Measurements from ENCODE around the gene ZSCAN2. TPM values are rescaled to one million over a fixed set of nuclear protein-coding genes. Genes with fewer than 3 reads are reported as not detected.

ZSCAN2 gene
- total and polyA plus RNA-seq, 10 of the 15 experiments (the other 5 are each of a cell fraction or from before 2014, with no cell fraction given), result 2.7 to 13.2 (median 8.6) TPM

GRCh38 chr15:84654689-84655453 is 54.1 kb downstream of the ZSCAN2 start (continued):
- TF ChIP-seq CTCF (IDR thresholded peaks at IDR 0.05 in 2 of 3, conservative IDR thresholded peaks at IDR 0.05 in 1 of 3; ENCODE audit: control insufficient read depth in 2 of 3, extremely low read depth in 1 of 3, insufficient read depth in 1 of 3, low read depth in 3 of 3, low read length in 3 of 3), result peak; percentile 69 to 78 (median 73)
- no peak for TF ChIP-seq MXI1 (IDR thresholded peaks at IDR 0.05; ENCODE audit: low read depth, low read length)
- no peak for TF ChIP-seq FOXK2 (IDR thresholded peaks at IDR 0.05)
- TF ChIP-seq POLR2AphosphoS2 (IDR thresholded peaks at IDR 0.05; ENCODE audit: low read depth, low read length), result no peak
- TF ChIP-seq YY1 (IDR thresholded peaks at IDR 0.05; ENCODE audit: low read depth, low read length), result 0 out of 2 replicates have a peak, but pooled peaks have one; percentile 32
- TF ChIP-seq MTA2 (IDR thresholded peaks at IDR 0.05; ENCODE audit: low read depth), result no peak
- TF ChIP-seq SMARCA5 (IDR thresholded peaks at IDR 0.05), result peak; percentile 81; the same call in 1 of the 2 replicates
- TF ChIP-seq MLLT1 (IDR thresholded peaks at IDR 0.05), result no peak
- no peak for TF ChIP-seq CHD1 (IDR thresholded peaks at IDR 0.05; ENCODE audit: low read depth, low read length)
- peak; percentile 53 for TF ChIP-seq RAD21 (IDR thresholded peaks at IDR 0.05; ENCODE audit: insufficient read depth, low read depth, low read length)
- TF ChIP-seq ZBED1 (IDR thresholded peaks at IDR 0.05; ENCODE audit: borderline replicate concordance), result no peak
- no peak for TF ChIP-seq ZNF622 (IDR thresholded peaks at IDR 0.05)
- TF ChIP-seq IRF4 (IDR thresholded peaks at IDR 0.05; ENCODE audit: low read depth, low read length), result no peak
- no peak for TF ChIP-seq FOXM1 (IDR thresholded peaks at IDR 0.05; ENCODE audit: low read depth, low read length)
- 0 out of 2 replicates have a peak, but pooled peaks have one; percentile 20 for TF ChIP-seq CREB1 (IDR thresholded peaks at IDR 0.05; ENCODE audit: low read depth)
- peak; percentile 57; the same call in 1 of the 2 replicates for TF ChIP-seq SMC3 (IDR thresholded peaks at IDR 0.05; ENCODE audit: borderline replicate concordance, low read length)
- TF ChIP-seq JUND (IDR thresholded peaks at IDR 0.05; ENCODE audit: low read depth, low read length), result no peak
- no peak for TF ChIP-seq ATF7 (IDR thresholded peaks at IDR 0.05; ENCODE audit: low read depth)
- TF ChIP-seq POLR2AphosphoS5 (IDR thresholded peaks at IDR 0.05; ENCODE audit: low read length), result no peak
- no peak for TF ChIP-seq ZBTB40 (IDR thresholded peaks at IDR 0.05; ENCODE audit: borderline replicate concordance)
- no peak for TF ChIP-seq USF1 (IDR thresholded peaks at IDR 0.05; ENCODE audit: borderline replicate concordance, extremely low read length, insufficient read depth, low read depth, low read length)
- no peak for TF ChIP-seq YBX1 (IDR thresholded peaks at IDR 0.05)
- TF ChIP-seq GABPA (IDR thresholded peaks at IDR 0.05; ENCODE audit: low read depth), result no peak

Data from GM12878 (cell line).